IMR-90 (cell line): ENCODE results near the gene SAAL1. TPM values are rescaled to one million over a fixed set of nuclear protein-coding genes. Genes with fewer than 3 reads are reported as not detected.

Experiments used
- ATAC-seq: fragments of 200-7000 bp; cut with Tn5 transposase; 2 replicates; pipeline ENCODE4 v1.9.1; 2020; ENCODE audit warnings: low read depth, mild to moderate bottlenecking, moderate library complexity
- BruUV-seq: library from RNA; stranded (reverse); fragments of 400-500 nt; replicated peaks from 2 replicates; lab custom pipeline; 2021; lab: Mats Ljungman, UMichigan
- CTCF ChIA-PET: fragments of 300-600 bp; formaldehyde crosslinking; extraction: SDS; loops from one replicate; lab custom pipeline; 2021; ENCODE audit warnings: antibody characterized with exemption; lab: Yijun Ruan, JAX
- POLR2A ChIA-PET: fragments of 300-600 bp; sonication (Branson Sonifier 250); formaldehyde crosslinking; loops from one replicate; lab custom pipeline; 2022; ENCODE audit warnings: antibody characterized with exemption; ENCODE audit not compliant: unreplicated experiment; lab: Charles Lee
- DNase-seq: peaks from one replicate; pipeline ENCODE4 v3.0.0; 2013
- H2AFZ ChIP-seq: replicated peaks from 2 replicates; pipeline ENCODE3; 2013; ENCODE audit warnings: low read length, mild to moderate bottlenecking; ENCODE audit not compliant: poor library complexity
- H2AK5ac ChIP-seq: 2 replicates; pipeline ENCODE4 v1.6.1; 2013; ENCODE audit warnings: low read depth, low read length, inconsistent platforms
- H2AK9ac ChIP-seq: replicated peaks from 2 replicates; pipeline ENCODE3; 2013; ENCODE audit warnings: mild to moderate bottlenecking, low read depth, low read length, moderate library complexity; ENCODE audit not compliant: poor library complexity
- H2BK120ac ChIP-seq: 2 replicates; pipeline ENCODE4 v1.6.1; 2013; ENCODE audit warnings: low read depth, low read length, inconsistent platforms
- H2BK15ac ChIP-seq: 3 replicates; pipeline ENCODE4 v1.6.1; 2013; ENCODE audit warnings: low read depth, low read length, inconsistent platforms
- H2BK20ac ChIP-seq: 2 replicates; pipeline ENCODE4 v1.6.1; 2013; ENCODE audit warnings: low read depth, mild to moderate bottlenecking, inconsistent platforms, low read length, moderate library complexity
- H2BK5ac ChIP-seq: 2 replicates; pipeline ENCODE4 v1.6.1; 2013; ENCODE audit warnings: mild to moderate bottlenecking, low read depth, low read length, inconsistent platforms; ENCODE audit not compliant: poor library complexity, severe bottlenecking
- H3K14ac ChIP-seq: replicated peaks from 2 replicates; pipeline ENCODE4 v1.6.1; 2013; ENCODE audit warnings: low read depth, low read length, inconsistent platforms
- H3K18ac ChIP-seq: 2 replicates; pipeline ENCODE4 v1.6.1; 2013; ENCODE audit warnings: low read depth, low read length, control low read depth
- H3K23ac ChIP-seq: 2 replicates; pipeline ENCODE4 v1.6.1; 2013; ENCODE audit warnings: low read depth, low read length, inconsistent platforms
- H3K27ac ChIP-seq: 2 replicates; pipeline ENCODE4 v1.5.1; 2013; ENCODE audit warnings: mild to moderate bottlenecking, control low read depth, low read length; ENCODE audit not compliant: insufficient read depth
- H3K27me3 ChIP-seq: 2 replicates; pipeline ENCODE4 v1.6.1; 2013; ENCODE audit warnings: low read length; ENCODE audit not compliant: control insufficient read depth, insufficient read depth
- H3K36me3 ChIP-seq: 2 replicates; pipeline ENCODE4 v1.6.1; 2013; ENCODE audit warnings: low read length, mixed read lengths; ENCODE audit not compliant: control insufficient read depth, insufficient read depth
- H3K4ac ChIP-seq: 2 replicates; pipeline ENCODE4 v1.6.1; 2013; ENCODE audit warnings: low read depth, low read length, inconsistent platforms
- H3K4me1 ChIP-seq: 2 replicates; pipeline ENCODE4 v1.6.1; 2013; ENCODE audit warnings: low read length, mixed read lengths; ENCODE audit not compliant: control insufficient read depth, insufficient read depth
- H3K4me2 ChIP-seq: 2 replicates; pipeline ENCODE4 v1.6.1; 2013; ENCODE audit warnings: low read depth, mild to moderate bottlenecking, control low read depth, low read length, moderate library complexity
- H3K4me3 ChIP-seq: 2 replicates; pipeline ENCODE4 v1.5.1; 2013; ENCODE audit warnings: low read depth, mild to moderate bottlenecking, control low read depth, low read length, moderate library complexity; ENCODE audit not compliant: insufficient read depth
- H3K56ac ChIP-seq: 2 replicates; pipeline ENCODE4 v1.6.1; 2013; ENCODE audit warnings: low read length, inconsistent platforms; ENCODE audit not compliant: insufficient read depth; ENCODE audit errors: extremely low read depth
- H3K79me1 ChIP-seq, 2 experiments: 2 replicates each; pipeline ENCODE4 v1.6.1; 2013; ENCODE audit warnings: low read length in 2 of 2, inconsistent platforms in 1 of 2, low read depth in 1 of 2
- H3K9ac ChIP-seq: 2 replicates; pipeline ENCODE4 v1.6.1; 2013; ENCODE audit warnings: low read depth, low read length, control low read depth
- H3K9me1 ChIP-seq: 2 replicates; pipeline ENCODE4 v1.6.1; 2013; ENCODE audit warnings: low read length, inconsistent platforms; ENCODE audit not compliant: insufficient read depth
- H3K9me3 ChIP-seq: 2 replicates; pipeline ENCODE4 v1.6.1; 2013; ENCODE audit warnings: low read length; ENCODE audit not compliant: control insufficient read depth, insufficient read depth
- H4K20me1 ChIP-seq: 2 replicates; pipeline ENCODE4 v1.6.1; 2013; ENCODE audit warnings: low read length, inconsistent platforms; ENCODE audit not compliant: insufficient read depth
- H4K5ac ChIP-seq: 2 replicates; pipeline ENCODE4 v1.6.1; 2013; ENCODE audit warnings: mild to moderate bottlenecking, low read depth, low read length, control low read depth
- H4K8ac ChIP-seq, 2 experiments: 2 replicates each; pipeline ENCODE4 v1.6.1; 2013; ENCODE audit warnings: low read depth in 2 of 2, low read length in 2 of 2, control low read depth in 1 of 2, inconsistent platforms in 1 of 2
- H4K91ac ChIP-seq: 2 replicates; pipeline ENCODE4 v1.6.1; 2013; ENCODE audit warnings: low read depth, low read length, inconsistent platforms; ENCODE audit not compliant: insufficient read depth
- BHLHE40 ChIP-seq: fragments of 150-350 bp; IDR thresholded peaks from 2 replicates; pipeline ENCODE4 v1.6.1; 2016; ENCODE audit warnings: mild to moderate bottlenecking, low read depth, low read length
- CEBPB ChIP-seq: IDR thresholded peaks from 2 replicates; pipeline ENCODE4 v1.6.1; 2012; ENCODE audit warnings: low read depth, low read length, improper control_type of control experiment
- CHD1 ChIP-seq: IDR thresholded peaks from 2 replicates; pipeline ENCODE4 v1.6.1; 2012; ENCODE audit warnings: low read depth, low read length, improper control_type of control experiment
- MAZ ChIP-seq: IDR thresholded peaks from 2 replicates; pipeline ENCODE4 v1.6.1; 2012; ENCODE audit warnings: low read depth, mild to moderate bottlenecking, low read length, improper control_type of control experiment, moderate library complexity, borderline replicate concordance
- MXI1 ChIP-seq: IDR thresholded peaks from 2 replicates; pipeline ENCODE4 v1.6.1; 2012; ENCODE audit warnings: low read depth, mild to moderate bottlenecking, low read length, moderate library complexity, borderline replicate concordance
- NFE2L2 ChIP-seq: fragments of 150-350 bp; IDR thresholded peaks from 2 replicates; pipeline ENCODE4 v1.6.1; 2016; ENCODE audit warnings: low read depth, mild to moderate bottlenecking, low read length
- POLR2A ChIP-seq: IDR thresholded peaks from 2 replicates; pipeline ENCODE4 v1.6.1; 2012; ENCODE audit warnings: mild to moderate bottlenecking, low read depth, low read length
- RAD21 ChIP-seq: IDR thresholded peaks from 2 replicates; pipeline ENCODE4 v1.6.1; 2012; ENCODE audit warnings: low read length, improper control_type of control experiment
- RCOR1 ChIP-seq: IDR thresholded peaks from 2 replicates; pipeline ENCODE4 v1.6.1; 2012; ENCODE audit warnings: mild to moderate bottlenecking, low read length, improper control_type of control experiment; ENCODE audit not compliant: insufficient replicate concordance
- RFX5 ChIP-seq: IDR thresholded peaks from 2 replicates; pipeline ENCODE4 v1.8.0; 2012; ENCODE audit warnings: low read depth, mild to moderate bottlenecking, low read length, moderate library complexity
- SMC3 ChIP-seq: fragments of 150-350 bp; IDR thresholded peaks from 2 replicates; pipeline ENCODE4 v1.6.1; 2016; ENCODE audit warnings: low read depth, mild to moderate bottlenecking, antibody characterized with exemption, low read length, moderate library complexity
- WGBS, 2 experiments: methylation state at CpG; one replicate each; pipeline versions ENCODE4 v1.1.5 to v1.1.7; 2013; ENCODE audit warnings: missing lambda C conversion rate in 2 of 2; ENCODE audit not compliant: insufficient read length in 1 of 2; ENCODE audit errors: extremely low coverage in 2 of 2; 5-methylcytosine and 5-hydroxymethylcytosine counted together
- dilution Hi-C: fragments of 300-500 bp; cut with HindIII; formaldehyde crosslinking; loops from one replicate; pipeline ENCODE4 v1.14.3; 2018; ENCODE audit warnings: low sequenced_read_pairs; ENCODE audit not compliant: unreplicated experiment
- in situ Hi-C: fragments of 300-500 bp; cut with MboI; formaldehyde crosslinking; loops from 3 replicates; pipeline ENCODE4 v1.14.3; 2019; ENCODE audit warnings: low sequenced_read_pairs, inconsistent platforms, mixed read lengths
- intact Hi-C: fragments of 100-400 bp; cut with micrococcal nuclease; formaldehyde crosslinking; loops from 2 replicates; pipeline ENCODE4 v1.10.0; 2022
- polyA plus RNA-seq, 3 experiments: library from polyadenylated mRNA; depleted of rRNA; stranded (reverse); fragments of >200 nt; gene quantifications; 2 replicates each; pipeline ENCODE4 v1.2.3, GENCODE V29; 2012; ENCODE audit warnings: low replicate concordance in 1 of 3
- total RNA-seq: library from RNA; depleted of rRNA; stranded (reverse); fragments of >200 nt; gene quantifications from 2 replicates; pipeline ENCODE4 v1.2.3, GENCODE V29; 2012
- TF ChIP-seq, protein P1 (sequence below): conservative IDR thresholded peaks from 2 replicates; pipeline ENCODE4 v1.5.1; 2012; ENCODE audit warnings: mild to moderate bottlenecking, low read depth, low read length, improper control_type of control experiment
- TF ChIP-seq, protein P2 (sequence below): fragments of 150-350 bp; IDR thresholded peaks from 2 replicates; pipeline ENCODE4 v1.6.1; 2017; ENCODE audit warnings: mild to moderate bottlenecking, antibody characterized with exemption, low read length, low read depth

The SAAL1 gene
- total and polyA plus RNA-seq, 2 of the 4 experiments (the other 2 are of a cell fraction) = 12.5 to 12.8 TPM

DNA sequence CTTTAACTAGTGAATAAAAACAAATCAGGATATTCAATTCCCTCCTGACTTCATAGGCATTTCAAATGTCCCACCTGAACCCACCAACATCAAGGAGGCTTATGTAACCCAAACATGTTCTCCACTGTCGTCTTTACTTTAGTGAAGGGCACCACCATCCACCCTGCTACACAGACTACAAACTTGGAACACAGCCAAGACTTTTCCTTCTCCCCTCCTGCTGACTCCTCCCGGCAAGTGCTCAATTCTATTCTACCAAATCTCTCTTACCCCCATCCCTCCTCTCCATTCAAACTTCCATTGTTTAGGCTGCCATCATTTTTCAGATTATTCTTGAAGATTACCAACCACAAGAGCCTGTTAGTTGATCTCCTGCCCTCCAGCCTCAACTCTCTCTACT, 24.3 kb downstream of the SAAL1 start:
- no peak for TF ChIP-seq RFX5
- TF ChIP-seq MXI1 = no peak
- TF ChIP-seq, protein P1, sequence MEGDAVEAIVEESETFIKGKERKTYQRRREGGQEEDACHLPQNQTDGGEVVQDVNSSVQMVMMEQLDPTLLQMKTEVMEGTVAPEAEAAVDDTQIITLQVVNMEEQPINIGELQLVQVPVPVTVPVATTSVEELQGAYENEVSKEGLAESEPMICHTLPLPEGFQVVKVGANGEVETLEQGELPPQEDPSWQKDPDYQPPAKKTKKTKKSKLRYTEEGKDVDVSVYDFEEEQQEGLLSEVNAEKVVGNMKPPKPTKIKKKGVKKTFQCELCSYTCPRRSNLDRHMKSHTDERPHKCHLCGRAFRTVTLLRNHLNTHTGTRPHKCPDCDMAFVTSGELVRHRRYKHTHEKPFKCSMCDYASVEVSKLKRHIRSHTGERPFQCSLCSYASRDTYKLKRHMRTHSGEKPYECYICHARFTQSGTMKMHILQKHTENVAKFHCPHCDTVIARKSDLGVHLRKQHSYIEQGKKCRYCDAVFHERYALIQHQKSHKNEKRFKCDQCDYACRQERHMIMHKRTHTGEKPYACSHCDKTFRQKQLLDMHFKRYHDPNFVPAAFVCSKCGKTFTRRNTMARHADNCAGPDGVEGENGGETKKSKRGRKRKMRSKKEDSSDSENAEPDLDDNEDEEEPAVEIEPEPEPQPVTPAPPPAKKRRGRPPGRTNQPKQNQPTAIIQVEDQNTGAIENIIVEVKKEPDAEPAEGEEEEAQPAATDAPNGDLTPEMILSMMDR = no peak
- no peak for TF ChIP-seq MAZ
- no peak for TF ChIP-seq BHLHE40
- no peak for TF ChIP-seq CHD1
- no peak for TF ChIP-seq RAD21
- no peak for TF ChIP-seq NFE2L2
- TF ChIP-seq, protein P2, sequence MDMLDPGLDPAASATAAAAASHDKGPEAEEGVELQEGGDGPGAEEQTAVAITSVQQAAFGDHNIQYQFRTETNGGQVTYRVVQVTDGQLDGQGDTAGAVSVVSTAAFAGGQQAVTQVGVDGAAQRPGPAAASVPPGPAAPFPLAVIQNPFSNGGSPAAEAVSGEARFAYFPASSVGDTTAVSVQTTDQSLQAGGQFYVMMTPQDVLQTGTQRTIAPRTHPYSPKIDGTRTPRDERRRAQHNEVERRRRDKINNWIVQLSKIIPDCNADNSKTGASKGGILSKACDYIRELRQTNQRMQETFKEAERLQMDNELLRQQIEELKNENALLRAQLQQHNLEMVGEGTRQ = no peak
- TF ChIP-seq POLR2A = no peak
- TF ChIP-seq SMC3 = no peak
- TF ChIP-seq RCOR1 = no peak
- TF ChIP-seq CEBPB = no peak
- ATAC-seq (no peak), DNase-seq (no peak)
- no peak overlapping the region for H2AK9ac ChIP-seq
- intact Hi-C loops (no loop called here), in situ Hi-C loops (no loop called here), dilution Hi-C loops (no loop called here)
- no peaks in the 10 kb centered on the region for H3K79me1 ChIP-seq
- H3K9ac ChIP-seq = no peak overlapping the region
- peaks cover 10% of the 10 kb centered on the region for H3K36me3 ChIP-seq
- 0 out of 2 replicates have a peak, but pooled peaks cover 2% of the 10 kb centered on the region for H3K4me1 ChIP-seq
- no peaks in the 10 kb centered on the region for H3K9me3 ChIP-seq
- peaks cover 6% of the 10 kb centered on the region; the same call in 1 of the 2 replicates for H3K9me1 ChIP-seq
- no peaks in the 10 kb centered on the region for H4K20me1 ChIP-seq
- H4K91ac ChIP-seq = no peak overlapping the region
- POLR2A ChIA-PET = no interaction called here
- no peak overlapping the region for H2AK5ac ChIP-seq
- H2AFZ ChIP-seq = no peak overlapping the region
- H3K4ac ChIP-seq = no peak overlapping the region
- H4K8ac ChIP-seq = no peak overlapping the region
- no peak overlapping the region for H3K56ac ChIP-seq
- H3K27ac ChIP-seq = no peak overlapping the region
- CTCF ChIA-PET = interaction anchor here (1.1 kb wide), 1 partner anchor 11 kb away, joined by 3 read pairs; no protein-coding TSS in a partner anchor
- H3K23ac ChIP-seq = no peak overlapping the region
- no TSS peak for BruUV-seq
- no peak overlapping the region for H3K4me2 ChIP-seq
- H3K4me3 ChIP-seq = no peak overlapping the region
- H4K5ac ChIP-seq = no peak overlapping the region
- no peak overlapping the region for H3K14ac ChIP-seq
- no peak overlapping the region for H2BK120ac ChIP-seq
- no peak overlapping the region for H2BK15ac ChIP-seq
- no peak overlapping the region for H2BK20ac ChIP-seq
- no peaks in the 10 kb centered on the region for H3K27me3 ChIP-seq
- no peak overlapping the region for H2BK5ac ChIP-seq
- H3K18ac ChIP-seq = no peak overlapping the region
- WGBS, 2 experiments = 80% methylated on average over 1 of the region's 2 CpGs; no CpG with 5 or more reads in 1 of the 2 experiments
